H9 (cell line): Measurements from ENCODE around the gene RANBP3. TPM values are rescaled to one million over a fixed set of nuclear protein-coding genes. Genes with fewer than 3 reads are reported as not detected.

ENCODE experiments used
- DNase-seq: peaks from one replicate; pipeline ENCODE4 v3.0.0-alpha.2; 2017
- H2AFZ ChIP-seq: one replicate; pipeline ENCODE4 v1.6.1; 2013; ENCODE audit warnings: mild to moderate bottlenecking, low read length, control low read depth, moderate library complexity
- H2AK5ac ChIP-seq: 2 replicates; pipeline ENCODE4 v1.6.1; 2013; ENCODE audit warnings: low read length, control low read depth, mixed read lengths; ENCODE audit not compliant: insufficient read length
- H2BK120ac ChIP-seq: one replicate; pipeline ENCODE4 v1.6.1; 2013; ENCODE audit warnings: low read depth, mild to moderate bottlenecking, low read length, control low read depth, inconsistent platforms; ENCODE audit not compliant: poor library complexity, severe bottlenecking
- H2BK12ac ChIP-seq: 2 replicates; pipeline ENCODE4 v1.6.1; 2013; ENCODE audit warnings: low read length, control low read depth, mixed read lengths, low read depth; ENCODE audit not compliant: insufficient read length
- H2BK15ac ChIP-seq: 2 replicates; pipeline ENCODE4 v1.6.1; 2013; ENCODE audit warnings: low read depth, low read length, control low read depth
- H2BK20ac ChIP-seq: one replicate; pipeline ENCODE4 v1.6.1; 2013; ENCODE audit warnings: low read depth, mild to moderate bottlenecking, low read length, control low read depth, inconsistent platforms; ENCODE audit not compliant: poor library complexity, severe bottlenecking
- H2BK5ac ChIP-seq: 2 replicates; pipeline ENCODE4 v1.6.1; 2013; ENCODE audit warnings: low read length, control low read depth, mixed read lengths; ENCODE audit not compliant: insufficient read length
- H3K14ac ChIP-seq: 2 replicates; pipeline ENCODE4 v1.6.1; 2013; ENCODE audit warnings: low read length, control low read depth; ENCODE audit not compliant: insufficient read depth
- H3K18ac ChIP-seq: 2 replicates; pipeline ENCODE4 v1.6.1; 2013; ENCODE audit warnings: low read depth, mild to moderate bottlenecking, mixed read lengths, low read length, control low read depth; ENCODE audit not compliant: insufficient read length
- H3K23ac ChIP-seq: 2 replicates; pipeline ENCODE4 v1.6.1; 2013; ENCODE audit warnings: low read length, control low read depth, mixed read lengths, low read depth; ENCODE audit not compliant: insufficient read length
- H3K23me2 ChIP-seq: 2 replicates; pipeline ENCODE4 v1.6.1; 2013; ENCODE audit warnings: low read depth, mild to moderate bottlenecking, mixed read lengths, low read length, control low read depth; ENCODE audit not compliant: insufficient read length, poor library complexity, severe bottlenecking
- H3K27ac ChIP-seq: 2 replicates; pipeline ENCODE4 v1.5.1; 2013; ENCODE audit warnings: low read length, control low read depth, mixed read lengths, low read depth; ENCODE audit not compliant: insufficient read length
- H3K27me3 ChIP-seq: 2 replicates; pipeline ENCODE4 v1.6.1; 2013; ENCODE audit warnings: low read length, control low read depth, inconsistent platforms; ENCODE audit not compliant: insufficient read depth
- H3K4ac ChIP-seq: 2 replicates; pipeline ENCODE4 v1.6.1; 2013; ENCODE audit warnings: low read depth, mild to moderate bottlenecking, control low read depth, inconsistent platforms, low read length, moderate library complexity
- H3K4me1 ChIP-seq: 2 replicates; pipeline ENCODE4 v1.6.1; 2013; ENCODE audit warnings: low read length, control low read depth, inconsistent platforms; ENCODE audit not compliant: insufficient read depth
- H3K4me2 ChIP-seq: 2 replicates; pipeline ENCODE4 v1.6.1; 2013; ENCODE audit warnings: low read length, control low read depth, mixed read lengths; ENCODE audit not compliant: insufficient read length, insufficient read depth
- H3K56ac ChIP-seq: 2 replicates; pipeline ENCODE4 v1.6.1; 2013; ENCODE audit warnings: low read depth, mild to moderate bottlenecking, mixed read lengths, low read length, control low read depth; ENCODE audit not compliant: insufficient read length
- H3K79me1 ChIP-seq: 2 replicates; pipeline ENCODE4 v1.6.1; 2013; ENCODE audit warnings: low read depth, mild to moderate bottlenecking, moderate library complexity, low read length, control low read depth, inconsistent platforms; ENCODE audit not compliant: insufficient read depth, poor library complexity, severe bottlenecking
- H3K79me2 ChIP-seq: 2 replicates; pipeline ENCODE4 v1.6.1; 2013; ENCODE audit warnings: low read length, control low read depth, inconsistent platforms; ENCODE audit not compliant: insufficient read depth
- H3K9ac ChIP-seq: 2 replicates; pipeline ENCODE4 v1.6.1; 2013; ENCODE audit warnings: low read length, control low read depth, mixed read lengths; ENCODE audit not compliant: insufficient read length; ENCODE audit errors: extremely low read depth
- H3K9me3 ChIP-seq: one replicate; pipeline ENCODE4 v1.6.1; 2013; ENCODE audit warnings: low read depth, low read length, inconsistent platforms; ENCODE audit not compliant: control insufficient read depth
- H3T11ph ChIP-seq: one replicate; pipeline ENCODE4 v1.6.1; 2013; ENCODE audit warnings: mild to moderate bottlenecking, low read length, control low read depth, inconsistent platforms
- H4K20me1 ChIP-seq: one replicate; pipeline ENCODE4 v1.6.1; 2013; ENCODE audit not compliant: control insufficient read depth, insufficient read length, insufficient read depth
- H4K5ac ChIP-seq: 2 replicates; pipeline ENCODE4 v1.6.1; 2013; ENCODE audit warnings: low read depth, mild to moderate bottlenecking, mixed read lengths, low read length, control low read depth; ENCODE audit not compliant: insufficient read length
- H4K8ac ChIP-seq: replicated peaks from 2 replicates; pipeline ENCODE4 v1.6.1; 2013; ENCODE audit warnings: low read length, control low read depth, mixed read lengths, low read depth; ENCODE audit not compliant: insufficient read length
- H4K91ac ChIP-seq: 2 replicates; pipeline ENCODE4 v1.6.1; 2013; ENCODE audit warnings: low read depth, mild to moderate bottlenecking, moderate library complexity, mixed read lengths, low read length, control low read depth; ENCODE audit not compliant: insufficient read length
- H3K27ac Mint-ChIP-seq, 3 experiments: 2 replicates in 2 of 3; 3 replicates in 1 of 3; pipeline ENCODE4 v1.8.0; 2020 to 2021; ENCODE audit warnings: mixed read lengths in 3 of 3, mild to moderate bottlenecking in 1 of 3, moderate library complexity in 1 of 3
- H3K27me3 Mint-ChIP-seq: 2 replicates; pipeline ENCODE4 v1.8.0; 2021; ENCODE audit warnings: low read depth, mild to moderate bottlenecking, moderate library complexity, mixed read lengths
- H3K36me3 Mint-ChIP-seq, 3 experiments: 2 replicates in 2 of 3; 3 replicates in 1 of 3; pipeline ENCODE4 v1.8.0; 2020 to 2021; ENCODE audit warnings: low read depth in 3 of 3, mixed read lengths in 3 of 3; ENCODE audit not compliant: insufficient read depth in 1 of 3
- H3K4me1 Mint-ChIP-seq, 2 experiments: 2 replicates each; pipeline ENCODE4 v1.8.0; 2020; ENCODE audit warnings: mixed read lengths in 2 of 2
- H3K4me3 Mint-ChIP-seq, 2 experiments: 2 replicates in 1 of 2; 3 replicates in 1 of 2; pipeline ENCODE4 v1.8.0; 2020 to 2021; ENCODE audit warnings: mild to moderate bottlenecking in 2 of 2, mixed read lengths in 2 of 2, moderate library complexity in 1 of 2
- H3K9me3 Mint-ChIP-seq, 2 experiments: 2 replicates in 1 of 2; 3 replicates in 1 of 2; pipeline ENCODE4 v1.8.0; 2020; ENCODE audit warnings: mild to moderate bottlenecking in 2 of 2, mixed read lengths in 2 of 2, moderate library complexity in 1 of 2
- WGBS: extraction: QIAGEN DNeasy Blood & Tissue Kit; methylation state at CpG from one replicate; pipeline ENCODE4 v1.1.7; 2013; ENCODE audit warnings: missing lambda C conversion rate, low lambda C conversion rate, mixed read lengths; ENCODE audit not compliant: insufficient read length; ENCODE audit errors: extremely low coverage; 5-methylcytosine and 5-hydroxymethylcytosine counted together
- total RNA-seq: library from RNA; stranded (reverse); gene quantifications from 2 replicates; pipeline ENCODE4 v1.2.1, GENCODE V29; 2021
- TF ChIP-seq, protein P1 (sequence below): fragments of 200-600 bp; sonication (generic); conservative IDR thresholded peaks from 3 replicates; pipeline ENCODE4 v1.8.0; 2021; ENCODE audit warnings: antibody characterized with exemption, mild to moderate bottlenecking

The RANBP3 gene
- total RNA-seq, 1 experiment from 2014 or later: 86.5 TPM

DNA sequence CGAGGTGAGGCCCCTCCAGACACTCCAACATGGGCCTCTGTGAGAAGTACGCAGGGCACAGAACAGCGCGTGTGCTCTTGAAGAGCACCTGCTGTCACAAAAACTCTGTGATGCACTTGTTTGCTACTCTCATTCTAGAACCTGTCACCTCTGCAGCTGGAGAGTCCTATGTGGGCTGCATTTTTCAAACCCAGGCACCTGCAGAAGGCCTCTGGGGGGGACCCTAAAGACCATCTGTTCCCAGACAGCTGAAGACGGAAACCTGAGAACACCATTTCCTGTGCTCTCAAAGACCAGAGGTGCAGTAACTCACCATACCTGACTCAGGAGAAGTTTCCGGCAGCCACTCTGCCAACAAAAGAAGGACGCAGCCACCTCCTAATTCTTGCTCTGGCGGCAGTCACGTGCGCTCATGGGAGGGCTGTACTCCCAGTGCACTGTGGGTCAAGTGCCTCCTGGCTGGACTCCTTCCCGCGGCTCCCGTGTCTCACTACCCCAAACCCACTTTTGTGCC lies 28.1 kb downstream of the RANBP3 start:
- Mint-ChIP-seq H3K27me3 (peaks cover 1% of the 10 kb centered on the region), H3K4me3 (no peak overlapping the region; a peak in 1 of 5 replicates), H3K27ac (peak overlapping the region in 2 of 3 experiments; percentile 88 to 89; a peak in 4 of 7 replicates), H3K36me3 (peaks cover 8 to 20% (median 13%) of the 10 kb centered on the region in 3 experiments), H3K9me3 (no peaks in the 10 kb centered on the region), H3K4me1 (peaks cover 73 to 79% of the 10 kb centered on the region in 2 experiments)
- H3K18ac ChIP-seq: no peak overlapping the region
- H3K27ac ChIP-seq: no peak overlapping the region
- H3K23me2 ChIP-seq: no peaks in the 10 kb centered on the region
- peaks cover 3% of the 10 kb centered on the region; the same call in 1 of the 2 replicates for H3K79me2 ChIP-seq
- no peak overlapping the region for H2BK20ac ChIP-seq
- H3K9me3 ChIP-seq: no peaks in the 10 kb centered on the region
- H3K4me2 ChIP-seq: no peak overlapping the region
- no peaks in the 10 kb centered on the region for H4K20me1 ChIP-seq
- no peak overlapping the region for H3K9ac ChIP-seq
- no peak overlapping the region for H3K56ac ChIP-seq
- H2AK5ac ChIP-seq: no peak overlapping the region
- H4K8ac ChIP-seq: no peak overlapping the region
- H3K27me3 ChIP-seq: no peaks in the 10 kb centered on the region
- no peak overlapping the region for H2BK12ac ChIP-seq
- H3K4ac ChIP-seq: no peak overlapping the region
- no peak overlapping the region for H2BK5ac ChIP-seq
- TF ChIP-seq, protein P1, sequence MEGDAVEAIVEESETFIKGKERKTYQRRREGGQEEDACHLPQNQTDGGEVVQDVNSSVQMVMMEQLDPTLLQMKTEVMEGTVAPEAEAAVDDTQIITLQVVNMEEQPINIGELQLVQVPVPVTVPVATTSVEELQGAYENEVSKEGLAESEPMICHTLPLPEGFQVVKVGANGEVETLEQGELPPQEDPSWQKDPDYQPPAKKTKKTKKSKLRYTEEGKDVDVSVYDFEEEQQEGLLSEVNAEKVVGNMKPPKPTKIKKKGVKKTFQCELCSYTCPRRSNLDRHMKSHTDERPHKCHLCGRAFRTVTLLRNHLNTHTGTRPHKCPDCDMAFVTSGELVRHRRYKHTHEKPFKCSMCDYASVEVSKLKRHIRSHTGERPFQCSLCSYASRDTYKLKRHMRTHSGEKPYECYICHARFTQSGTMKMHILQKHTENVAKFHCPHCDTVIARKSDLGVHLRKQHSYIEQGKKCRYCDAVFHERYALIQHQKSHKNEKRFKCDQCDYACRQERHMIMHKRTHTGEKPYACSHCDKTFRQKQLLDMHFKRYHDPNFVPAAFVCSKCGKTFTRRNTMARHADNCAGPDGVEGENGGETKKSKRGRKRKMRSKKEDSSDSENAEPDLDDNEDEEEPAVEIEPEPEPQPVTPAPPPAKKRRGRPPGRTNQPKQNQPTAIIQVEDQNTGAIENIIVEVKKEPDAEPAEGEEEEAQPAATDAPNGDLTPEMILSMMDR: no peak
- no peak overlapping the region for H3T11ph ChIP-seq
- WGBS: no CpG with 5 or more reads among the region's 13 CpGs
- H3K79me1 ChIP-seq: peaks cover 10% of the 10 kb centered on the region
- no peak overlapping the region for H3K14ac ChIP-seq
- H2BK15ac ChIP-seq: no peak overlapping the region
- no peak overlapping the region for H3K23ac ChIP-seq
- no peak overlapping the region for H4K91ac ChIP-seq
- peaks cover 27% of the 10 kb centered on the region for H3K4me1 ChIP-seq
- no peak overlapping the region for H2AFZ ChIP-seq
- no peak overlapping the region for H4K5ac ChIP-seq
- no peak for DNase-seq
- no peak overlapping the region for H2BK120ac ChIP-seq
